ENCODE data around the gene FSTL5.

FSTL5 gene

GRCh38 chr4:161498155-161498554, 665.6 kb downstream of the FSTL5 start:
- TF ChIP-seq NFIC (IDR thresholded peaks at IDR 0.05) (no peak), CEBPB (IDR thresholded peaks at IDR 0.05) (no peak), CREB1 (IDR thresholded peaks at IDR 0.05; ENCODE audit: low read depth) (no peak), EP300 (IDR thresholded peaks at IDR 0.05; ENCODE audit: borderline replicate concordance) (no peak), FOXM1 (IDR thresholded peaks at IDR 0.05; ENCODE audit: borderline replicate concordance, low read depth) (no peak), MAX (IDR thresholded peaks at IDR 0.05) (no peak), TEAD4 (IDR thresholded peaks at IDR 0.05) (no peak), YY1 (IDR thresholded peaks at IDR 0.05; ENCODE audit: low read depth) (no peak), TAF1 (IDR thresholded peaks at IDR 0.05; ENCODE audit: low read depth) (no peak), RAD21 (IDR thresholded peaks at IDR 0.05; ENCODE audit: low read depth) (no peak), USF1 (IDR thresholded peaks at IDR 0.05) (no peak), ZBTB7A (IDR thresholded peaks at IDR 0.05; ENCODE audit: low read depth) (no peak), TCF12 (IDR thresholded peaks at IDR 0.05; ENCODE audit: low read depth) (no peak), EGR1 (IDR thresholded peaks at IDR 0.05) (no peak), REST (IDR thresholded peaks at IDR 0.05; ENCODE audit: low read depth) (no peak)

- TF ChIP-seq REST (IDR thresholded peaks at IDR 0.05; ENCODE audit: low read depth) (no peak), TAF1 (IDR thresholded peaks at IDR 0.05; ENCODE audit: low read depth) (no peak), EGR1 (IDR thresholded peaks at IDR 0.05) (no peak), EP300 (IDR thresholded peaks at IDR 0.05; ENCODE audit: borderline replicate concordance) (no peak), MAX (IDR thresholded peaks at IDR 0.05) (no peak), ZBTB7A (IDR thresholded peaks at IDR 0.05; ENCODE audit: low read depth) (no peak), TEAD4 (IDR thresholded peaks at IDR 0.05) (no peak), YY1 (IDR thresholded peaks at IDR 0.05; ENCODE audit: low read depth) (no peak), RAD21 (IDR thresholded peaks at IDR 0.05; ENCODE audit: low read depth) (no peak), FOXM1 (IDR thresholded peaks at IDR 0.05; ENCODE audit: borderline replicate concordance, low read depth) (no peak)
These were observed 677.3 kb downstream of the FSTL5 start for GRCh38 chr4:161486461-161486860.

- TF ChIP-seq TAF1 (IDR thresholded peaks at IDR 0.05; ENCODE audit: low read depth) (no peak), MAX (IDR thresholded peaks at IDR 0.05) (no peak), USF1 (IDR thresholded peaks at IDR 0.05) (no peak), TCF12 (IDR thresholded peaks at IDR 0.05; ENCODE audit: low read depth) (no peak), CEBPB (IDR thresholded peaks at IDR 0.05) (no peak), REST (IDR thresholded peaks at IDR 0.05; ENCODE audit: low read depth) (no peak), EP300 (IDR thresholded peaks at IDR 0.05; ENCODE audit: borderline replicate concordance) (no peak), RAD21 (IDR thresholded peaks at IDR 0.05; ENCODE audit: low read depth) (no peak), TEAD4 (IDR thresholded peaks at IDR 0.05) (no peak), FOXM1 (IDR thresholded peaks at IDR 0.05; ENCODE audit: borderline replicate concordance, low read depth) (no peak), CREB1 (IDR thresholded peaks at IDR 0.05; ENCODE audit: low read depth) (no peak), NFIC (IDR thresholded peaks at IDR 0.05) (no peak), YY1 (IDR thresholded peaks at IDR 0.05; ENCODE audit: low read depth) (no peak), EGR1 (IDR thresholded peaks at IDR 0.05) (no peak), ZBTB7A (IDR thresholded peaks at IDR 0.05; ENCODE audit: low read depth) (no peak)
These were observed 697.5 kb downstream of the FSTL5 start for GRCh38 chr4:161466316-161466715.

- TF ChIP-seq TEAD4 (IDR thresholded peaks at IDR 0.05) = no peak
- TF ChIP-seq TAF1 (IDR thresholded peaks at IDR 0.05; ENCODE audit: low read depth) = no peak
- no peak for TF ChIP-seq NFIC (IDR thresholded peaks at IDR 0.05)
- TF ChIP-seq FOXM1 (IDR thresholded peaks at IDR 0.05; ENCODE audit: borderline replicate concordance, low read depth) = no peak
- TF ChIP-seq EP300 (IDR thresholded peaks at IDR 0.05; ENCODE audit: borderline replicate concordance) = no peak
- no peak for TF ChIP-seq YY1 (IDR thresholded peaks at IDR 0.05; ENCODE audit: low read depth)
- TF ChIP-seq CREB1 (IDR thresholded peaks at IDR 0.05; ENCODE audit: low read depth) = no peak
- no peak for TF ChIP-seq RAD21 (IDR thresholded peaks at IDR 0.05; ENCODE audit: low read depth)
- no peak for TF ChIP-seq CEBPB (IDR thresholded peaks at IDR 0.05)
- TF ChIP-seq TCF12 (IDR thresholded peaks at IDR 0.05; ENCODE audit: low read depth) = no peak
- no peak for TF ChIP-seq REST (IDR thresholded peaks at IDR 0.05; ENCODE audit: low read depth)
- no peak for TF ChIP-seq ZBTB7A (IDR thresholded peaks at IDR 0.05; ENCODE audit: low read depth)
- no peak for TF ChIP-seq USF1 (IDR thresholded peaks at IDR 0.05)
- no peak for TF ChIP-seq EGR1 (IDR thresholded peaks at IDR 0.05)
- TF ChIP-seq MAX (IDR thresholded peaks at IDR 0.05) = no peak
These were observed 700.4 kb downstream of the FSTL5 start for GRCh38 chr4:161463436-161463835.

Data from Ishikawa (cell line).